ENCODE results near the gene NTM. TPM values are rescaled to one million over a fixed set of nuclear protein-coding genes. Genes with fewer than 3 reads are reported as not detected.

The NTM gene
- total RNA-seq, 1 experiment from 2014 or later, result 0.73 TPM

DNA sequence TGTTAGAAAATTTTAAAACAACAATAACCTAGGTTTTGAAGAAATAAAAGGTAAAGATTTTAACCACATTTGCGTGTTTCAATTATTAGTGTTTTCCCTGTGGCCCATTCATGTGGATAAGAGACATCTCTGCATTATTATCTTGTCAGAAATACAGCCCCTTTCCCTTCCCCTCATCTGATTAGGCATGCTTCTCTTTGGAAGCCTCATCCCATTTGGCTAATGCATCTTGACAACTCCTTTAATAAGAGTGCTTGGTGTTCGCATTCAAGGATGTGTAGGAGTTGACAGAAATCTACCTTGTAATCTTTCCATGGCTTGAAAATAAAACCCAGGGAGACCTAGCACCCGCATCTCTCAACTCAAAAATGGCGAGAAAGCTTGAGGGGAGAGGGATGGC is 635.5 kb downstream of the NTM start:
- Mint-ChIP-seq H3K27ac (ENCODE audit: unreplicated experiment) (no peak overlapping the region), H3K27me3 (ENCODE audit: insufficient read depth, unreplicated experiment) (peaks cover 7% of the 10 kb centered on the region), H3K9me3 (ENCODE audit: unreplicated experiment) (no peaks in the 10 kb centered on the region), H3K36me3 (ENCODE audit: insufficient read depth, unreplicated experiment) (no peaks in the 10 kb centered on the region), H3K4me1 (ENCODE audit: low read depth, unreplicated experiment) (no peaks in the 10 kb centered on the region), H3K4me3 (ENCODE audit: unreplicated experiment) (no peak overlapping the region)
- no TSS peak for BruUV-seq (replicated peaks)
- ChIA-PET POLR2A (no interaction called here), CTCF (no interaction called here)
- H3K36me3 ChIP-seq (ENCODE audit: control insufficient read depth, insufficient read depth, low read length), result no peaks in the 10 kb centered on the region
- H3K4me3 ChIP-seq (ENCODE audit: low read depth, low read length), result no peak overlapping the region
- no peak for DNase-seq
- H3K4me1 ChIP-seq, result no peaks in the 10 kb centered on the region
- H3K27me3 ChIP-seq (replicated peaks; ENCODE audit: control insufficient read depth, insufficient read depth, low read length), result no peaks in the 10 kb centered on the region
- intact Hi-C loops (cut with micrococcal nuclease; ENCODE audit: unreplicated experiment), result no loop called here
- no peak for TF ChIP-seq CTCF (IDR thresholded peaks at IDR 0.05; ENCODE audit: insufficient read depth in 1 of 2, low read depth in 1 of 2, low read length in 1 of 2, severe bottlenecking in 1 of 2, unreplicated experiment in 1 of 2)
- no peaks in the 10 kb centered on the region for H3K9me3 ChIP-seq

DNA sequence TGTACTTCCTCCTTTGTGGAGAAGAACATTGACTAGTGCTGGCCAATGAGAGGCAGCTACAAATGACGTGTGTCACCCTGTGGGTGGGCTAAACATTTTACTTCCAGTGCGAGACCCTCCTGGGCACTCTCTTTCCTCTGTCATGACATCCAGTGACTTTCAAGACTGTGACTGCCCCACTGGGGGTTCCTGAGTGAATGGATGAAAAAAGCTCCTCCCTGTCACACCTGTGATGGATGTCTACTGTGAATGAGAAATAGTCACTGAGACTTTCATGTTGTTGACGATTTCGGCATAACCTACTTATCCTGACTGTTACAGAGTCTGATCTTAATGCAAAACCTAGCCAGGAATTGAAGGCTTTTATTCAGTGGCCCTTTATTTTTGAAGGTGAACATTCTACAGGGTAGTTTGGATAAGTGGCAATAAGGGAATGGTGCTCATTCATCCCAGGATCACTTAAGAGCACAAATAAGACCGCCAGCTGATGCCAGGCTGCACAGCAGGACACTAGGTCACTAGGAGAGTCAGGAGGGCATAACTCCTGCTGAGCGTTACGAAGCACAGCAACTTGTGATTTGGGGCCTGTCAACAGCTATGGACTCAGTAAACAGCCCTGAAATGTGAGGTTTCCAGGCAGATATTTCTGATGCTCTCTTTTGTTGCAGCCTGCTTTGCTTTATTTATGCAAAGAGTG is 636.6 kb downstream of the NTM start:
- no peak overlapping the region for H3K4me3 Mint-ChIP-seq (ENCODE audit: unreplicated experiment)
- Histone ChIP-seq H3K36me3 (ENCODE audit: control insufficient read depth, insufficient read depth, low read length) (no peaks in the 10 kb centered on the region), H3K27me3 (replicated peaks; ENCODE audit: control insufficient read depth, insufficient read depth, low read length) (no peaks in the 10 kb centered on the region), H3K4me1 (no peaks in the 10 kb centered on the region), H3K9me3 (no peaks in the 10 kb centered on the region), H3K4me3 (ENCODE audit: low read depth, low read length) (no peak overlapping the region)
- intact Hi-C loops (cut with micrococcal nuclease; ENCODE audit: unreplicated experiment), result no loop called here
- peaks cover 10% of the 10 kb centered on the region for H3K27me3 Mint-ChIP-seq (ENCODE audit: insufficient read depth, unreplicated experiment)
- no peaks in the 10 kb centered on the region for H3K9me3 Mint-ChIP-seq (ENCODE audit: unreplicated experiment)
- no TSS peak for BruUV-seq (replicated peaks)
- DNase-seq, result no peak
- ChIA-PET POLR2A (no interaction called here), CTCF (no interaction called here)
- no peaks in the 10 kb centered on the region for H3K36me3 Mint-ChIP-seq (ENCODE audit: insufficient read depth, unreplicated experiment)
- H3K4me1 Mint-ChIP-seq (ENCODE audit: low read depth, unreplicated experiment), result no peaks in the 10 kb centered on the region
- H3K27ac Mint-ChIP-seq (ENCODE audit: unreplicated experiment), result no peak overlapping the region
- no peak for TF ChIP-seq CTCF (IDR thresholded peaks at IDR 0.05; ENCODE audit: insufficient read depth in 1 of 2, low read depth in 1 of 2, low read length in 1 of 2, severe bottlenecking in 1 of 2, unreplicated experiment in 1 of 2)

DNA sequence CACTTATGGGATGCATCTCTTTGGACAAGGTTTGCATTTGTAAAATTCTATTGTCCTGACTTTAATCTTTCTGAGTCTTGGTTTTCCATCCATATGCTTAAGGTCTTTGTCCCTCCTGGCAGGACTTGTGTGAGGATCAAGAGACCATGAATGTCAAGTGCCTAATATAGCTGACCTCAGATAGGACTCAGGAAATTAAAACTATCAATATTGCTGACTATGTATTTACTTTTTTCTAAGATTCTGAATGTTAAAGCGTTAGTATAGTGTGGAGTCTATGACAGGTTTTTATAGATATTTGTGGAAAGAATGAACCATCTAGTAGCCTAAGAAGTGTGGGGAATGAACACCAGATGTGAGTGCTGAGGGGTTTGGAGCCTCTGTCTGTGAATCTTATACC is 637.8 kb downstream of the NTM start:
- DNase-seq, result no peak
- ChIA-PET POLR2A (no interaction called here), CTCF (no interaction called here)
- H3K4me3 ChIP-seq (ENCODE audit: low read depth, low read length), result no peak overlapping the region
- Mint-ChIP-seq H3K4me3 (ENCODE audit: unreplicated experiment) (no peak overlapping the region), H3K9me3 (ENCODE audit: unreplicated experiment) (no peaks in the 10 kb centered on the region), H3K36me3 (ENCODE audit: insufficient read depth, unreplicated experiment) (no peaks in the 10 kb centered on the region), H3K27ac (ENCODE audit: unreplicated experiment) (no peak overlapping the region), H3K27me3 (ENCODE audit: insufficient read depth, unreplicated experiment) (peaks cover 17% of the 10 kb centered on the region), H3K4me1 (ENCODE audit: low read depth, unreplicated experiment) (no peaks in the 10 kb centered on the region)
- no peaks in the 10 kb centered on the region for H3K4me1 ChIP-seq
- no TSS peak for BruUV-seq (replicated peaks)
- no peaks in the 10 kb centered on the region for H3K27me3 ChIP-seq (replicated peaks; ENCODE audit: control insufficient read depth, insufficient read depth, low read length)
- intact Hi-C loops (cut with micrococcal nuclease; ENCODE audit: unreplicated experiment), result no loop called here
- TF ChIP-seq CTCF (IDR thresholded peaks at IDR 0.05; ENCODE audit: insufficient read depth in 1 of 2, low read depth in 1 of 2, low read length in 1 of 2, severe bottlenecking in 1 of 2, unreplicated experiment in 1 of 2), result no peak
- no peaks in the 10 kb centered on the region for H3K36me3 ChIP-seq (ENCODE audit: control insufficient read depth, insufficient read depth, low read length)
- H3K9me3 ChIP-seq, result no peaks in the 10 kb centered on the region

All from Caco-2 (cell line).